K562 (cell line): ENCODE measurements around the gene DHX57. TPM values are rescaled to one million over a fixed set of nuclear protein-coding genes. Genes with fewer than 3 reads are reported as not detected.

Experiments
- ATAC-seq: fragments of 200-7000 bp; cut with Tn5 transposase; 3 replicates; pipeline ENCODE4 v1.9.1; 2020; ENCODE audit warnings: moderate library complexity
- BruUV-seq: library from RNA; stranded (reverse); fragments of 400-500 nt; replicated peaks from 2 replicates; lab custom pipeline; 2021; lab: Mats Ljungman, UMichigan
- CTCF ChIA-PET: fragments of 300-600 bp; formaldehyde crosslinking; extraction: SDS; loops from one replicate; lab custom pipeline; 2021; ENCODE audit warnings: low intra/inter-chr PET ratio; lab: Yijun Ruan, JAX
- POLR2A ChIA-PET: fragments of 300-600, 350-650 bp; sonication (Branson Sonifier 250); formaldehyde crosslinking; extraction: SDS; loops from one replicate; lab custom pipeline; 2021; ENCODE audit warnings: antibody characterized with exemption, inconsistent platforms; lab: Yijun Ruan, JAX
- DNase-seq, 4 experiments: peaks; one replicate each; pipeline versions ENCODE4 v3.0.0 to v3.0.0-alpha.2; 2011 to 2018; ENCODE audit warnings: low spot score in 3 of 4, mixed read lengths in 3 of 4; ENCODE audit errors: extremely low read depth in 1 of 4
- FAIRE-seq: peaks from 2 replicates; lab custom pipeline; 2011; peaks lifted over from hg19 to GRCh38; lab: Jason Lieb, UNC
- H2AFZ ChIP-seq: 2 replicates; pipeline ENCODE4 v1.6.0; 2011; ENCODE audit warnings: low read depth, low read length, control low read depth, inconsistent platforms
- H3K27ac ChIP-seq: fragments of 200-600 bp; 3 replicates; pipeline ENCODE4 v1.8.0; 2011; ENCODE audit warnings: low read depth, mild to moderate bottlenecking, control low read depth, inconsistent platforms, low read length, moderate library complexity, mixed read lengths; ENCODE audit errors: extremely low read depth
- H3K27me3 ChIP-seq, 2 experiments: fragments of 300-600 bp in 1 of 2; 2 replicates in 1 of 2; 3 replicates in 1 of 2; pipeline versions ENCODE4 v1.6.0 to v1.8.0; 2011; ENCODE audit warnings: inconsistent platforms in 2 of 2, low read length in 2 of 2, mild to moderate bottlenecking in 1 of 2, mixed read lengths in 1 of 2, moderate library complexity in 1 of 2; ENCODE audit not compliant: control insufficient read depth in 2 of 2, insufficient read depth in 2 of 2
- H3K36me3 ChIP-seq: fragments of 300-600 bp; 3 replicates; pipeline ENCODE4 v1.8.0; 2011; ENCODE audit warnings: mild to moderate bottlenecking, low read length, inconsistent platforms; ENCODE audit not compliant: control insufficient read depth, insufficient read depth
- H3K4me1 ChIP-seq, 2 experiments: fragments of 200-600 bp in 1 of 2; replicated peaks in 1 of 2; 2 replicates in 1 of 2; 3 replicates in 1 of 2; pipeline versions ENCODE4 v1.5.1 to v1.8.0; 2011; ENCODE audit warnings: inconsistent platforms in 2 of 2, low read length in 2 of 2, mild to moderate bottlenecking in 1 of 2, mixed read lengths in 1 of 2, moderate library complexity in 1 of 2; ENCODE audit not compliant: control insufficient read depth in 2 of 2, insufficient read depth in 2 of 2
- H3K4me2 ChIP-seq: 2 replicates; pipeline ENCODE4 v1.6.1; 2011; ENCODE audit warnings: low read length, control low read depth, inconsistent platforms, mixed read lengths; ENCODE audit not compliant: insufficient read depth
- H3K4me3 ChIP-seq: fragments of 200-600 bp; sonication (generic), shearing (Covaris generic); 2 replicates; pipeline ENCODE4 v1.5.1; 2016; ENCODE audit warnings: control low read depth, inconsistent platforms
- H3K79me2 ChIP-seq: fragments of 200-600 bp; 3 replicates; pipeline ENCODE4 v1.8.0; 2011; ENCODE audit warnings: low read length, inconsistent platforms; ENCODE audit not compliant: control insufficient read depth, insufficient read depth
- H3K9ac ChIP-seq, 2 experiments: 2 replicates each; pipeline versions ENCODE4 v1.6.0 to v1.6.1; 2011; ENCODE audit warnings: low read depth in 2 of 2, low read length in 2 of 2, control low read depth in 1 of 2, inconsistent platforms in 1 of 2, mild to moderate bottlenecking in 1 of 2, mixed read lengths in 1 of 2; ENCODE audit not compliant: insufficient read depth in 1 of 2
- H3K9me1 ChIP-seq: one replicate; pipeline ENCODE4 v1.6.0; 2011; ENCODE audit warnings: inconsistent platforms, mild to moderate bottlenecking, low read length, moderate library complexity; ENCODE audit not compliant: control insufficient read depth, insufficient read depth
- H3K9me3 ChIP-seq: replicated peaks from 2 replicates; pipeline ENCODE4 v1.5.1; 2011; ENCODE audit warnings: low read depth, low read length, inconsistent platforms; ENCODE audit not compliant: control insufficient read depth, insufficient read depth
- H4K20me1 ChIP-seq: replicated peaks from 2 replicates; pipeline ENCODE4 v1.6.1; 2011; ENCODE audit warnings: low read length, inconsistent platforms, mixed read lengths; ENCODE audit not compliant: control insufficient read depth, insufficient read depth
- ATF7 ChIP-seq: fragments of 450-650 bp; IDR thresholded peaks from 2 replicates; pipeline ENCODE4 v1.7.1; 2014; ENCODE audit warnings: mild to moderate bottlenecking, moderate library complexity
- CBFA2T2 ChIP-seq: fragments of 450-650 bp; conservative IDR thresholded peaks from 2 replicates; pipeline ENCODE4 v1.6.1; 2017; ENCODE audit warnings: mild to moderate bottlenecking
- CBFA2T3 ChIP-seq: fragments of 450-650 bp; IDR thresholded peaks from 2 replicates; pipeline ENCODE4 v1.6.1; 2017
- EZH2 ChIP-seq: IDR thresholded peaks from 2 replicates; pipeline ENCODE4 v1.6.1; 2012; ENCODE audit warnings: low read depth, mild to moderate bottlenecking, inconsistent platforms, low read length, borderline replicate concordance
- FOSL1 ChIP-seq: fragments of 200-800 bp; sonication (Bioruptor generic); conservative IDR thresholded peaks from 2 replicates; pipeline ENCODE4 v1.6.1; 2016; ENCODE audit warnings: missing genetic modification characterization, missing compliant biosample characterization
- JUND ChIP-seq, 2 experiments: IDR thresholded peaks; 2 replicates in 1 of 2; 3 replicates in 1 of 2; pipeline ENCODE4 v1.6.1; 2011; ENCODE audit warnings: borderline replicate concordance in 2 of 2, low read depth in 2 of 2, low read length in 2 of 2, improper control_type of control experiment in 1 of 2, missing biosample characterization in 1 of 2, missing genetic modification characterization in 1 of 2, missing genetic modification reagents in 1 of 2
- MEF2A ChIP-seq: IDR thresholded peaks from 2 replicates; pipeline ENCODE4 v1.6.1; 2011; ENCODE audit warnings: low read depth, mild to moderate bottlenecking, low read length, moderate library complexity; ENCODE audit not compliant: control insufficient read depth
- NR3C1 ChIP-seq: sonication (generic); formaldehyde crosslinking; IDR thresholded peaks from 2 replicates; pipeline ENCODE4 v1.8.1; 2022; ENCODE audit warnings: missing genetic modification reagents
- RCOR1 ChIP-seq, 2 experiments: IDR thresholded peaks; 2 replicates each; pipeline ENCODE4 v1.6.1; 2012; ENCODE audit warnings: low read depth in 2 of 2, low read length in 2 of 2, borderline replicate concordance in 1 of 2, improper control_type of control experiment in 1 of 2
- RNF219 ChIP-seq: fragments of 250-450 bp; sonication (Bioruptor Pico); IDR thresholded peaks from 2 replicates; pipeline ENCODE4 v1.5.0; 2022; ENCODE audit warnings: mild to moderate bottlenecking
- TAL1 ChIP-seq: fragments of 450-650 bp; IDR thresholded peaks from 2 replicates; pipeline ENCODE4 v1.6.1; 2016; ENCODE audit warnings: mild to moderate bottlenecking
- TCF3 ChIP-seq: sonication (generic); formaldehyde crosslinking; IDR thresholded peaks from 2 replicates; pipeline ENCODE4 v1.4.0; 2020; ENCODE audit warnings: mild to moderate bottlenecking, missing genetic modification reagents
- USF2 ChIP-seq: sonication (generic); formaldehyde crosslinking; IDR thresholded peaks from 2 replicates; pipeline ENCODE4 v1.5.0; 2020; ENCODE audit warnings: missing genetic modification reagents
- ZNF121 ChIP-seq: sonication (generic); formaldehyde crosslinking; conservative IDR thresholded peaks from 2 replicates; pipeline ENCODE4 v1.8.0; 2022; ENCODE audit warnings: missing genetic modification reagents
- ZNF384 ChIP-seq: IDR thresholded peaks from 2 replicates; pipeline ENCODE4 v1.6.1; 2012; ENCODE audit warnings: low read depth, low read length, improper control_type of control experiment
- ZNF512 ChIP-seq: IDR thresholded peaks from 2 replicates; pipeline ENCODE4 v1.6.1; 2016; ENCODE audit warnings: missing genetic modification characterization, missing compliant biosample characterization
- WGBS: fragments of 100-300 bp; shearing (Covaris generic); methylation state at CpG from one replicate; pipeline ENCODE4 v1.1.6; 2016; ENCODE audit warnings: low coverage, mixed read lengths; ENCODE audit not compliant: insufficient coverage; ENCODE audit errors: missing lambda C conversion rate; 5-methylcytosine and 5-hydroxymethylcytosine counted together
- in situ Hi-C: fragments of 300-500 bp; cut with MboI; formaldehyde crosslinking; loops from 4 replicates; pipeline ENCODE4 v1.15.0; 2018; ENCODE audit warnings: inconsistent platforms, mixed read lengths
- intact Hi-C: fragments of 100-400 bp; cut with micrococcal nuclease; formaldehyde crosslinking; loops from 2 replicates; pipeline ENCODE4 v1.14.2; 2022
- polyA plus RNA-seq, 8 experiments: library from polyadenylated mRNA; depleted of rRNA in 4 of 8; stranded (reverse) in 5 of 8; unstranded in 3 of 8; fragments of >200 nt; fragmentation: Nextera tagmentation in 2 of 8; fragmentation: Illumina TruSeq in 1 of 8; extraction: Ambion mirVana in 2 of 8; extraction: Trizol in 1 of 8; gene quantifications; 2 replicates each; pipeline versions ENCODE4 v1.2.1 to v1.2.3, GENCODE V29; 2011 to 2014; ENCODE audit warnings: inconsistent platforms in 1 of 8, missing spikeins in 1 of 8
- total RNA-seq, 7 experiments: library from RNA; depleted of rRNA in 6 of 7; stranded (reverse); fragments of >200 nt in 6 of 7; fragmentation: Illumina TruSeq in 2 of 7; extraction: Trizol in 2 of 7; gene quantifications; 2 replicates each; pipeline versions ENCODE4 v1.2.1 to v1.2.3, GENCODE V29; 2011 to 2021; ENCODE audit warnings: low replicate concordance in 1 of 7

The DHX57 gene
- total and polyA plus RNA-seq, 9 of the 15 experiments (the other 6 are each of a cell fraction or from before 2014, with no cell fraction given) = 7.4 to 23.6 (median 17.9) TPM

- TF ChIP-seq ZNF512 = no peak
Measured at GRCh38 chr2:38909872-38910271, 34.1 kb upstream of the DHX57 start (continued).

GRCh38 chr2:38907743-38908562 lies 32.2 kb upstream of the DHX57 start:
- no peak overlapping the region for H3K27ac ChIP-seq
- POLR2A ChIA-PET = interaction anchor here (1.2 to 1.5 kb wide), 2 partner anchors 13 to 28 kb away, joined by 3 to 5 read pairs; no protein-coding TSS in a partner anchor
- TF ChIP-seq ZNF121 (CRISPR knock-in tag) (peak; percentile 72), CBFA2T3 (peak; percentile 65), CBFA2T2 (peak; percentile 49), EZH2 (no peak), MEF2A (no peak), RNF219 (CRISPR knock-in tag) (no peak), FOSL1 (tag) (0 out of 2 replicates have a peak, but pooled peaks have one; percentile 43), USF2 (CRISPR knock-in tag) (no peak), JUND (IDR thresholded peaks at IDR 0.05; ENCODE audit: borderline replicate concordance, low read depth, low read length) (peak; percentile 16; the same call in 1 of the 2 replicates), JUND (tag; IDR thresholded peaks at IDR 0.05; ENCODE audit: borderline replicate concordance, low read depth, low read length) (no peak), ZNF384 (peak; percentile 60), NR3C1 (no peak), TCF3 (CRISPR knock-in tag) (peak; percentile 36; the same call in 1 of the 2 replicates), RCOR1 (IDR thresholded peaks at IDR 0.05; ENCODE audit: borderline replicate concordance in 1 of 2, low read depth in 2 of 2, low read length in 2 of 2) (peak in 1 of 2 experiments; percentile 55; a peak in 1 of 4 replicates), TAL1 (peak; percentile 48; the same call in 1 of the 2 replicates), ATF7 (no peak)

More at GRCh38 chr2:38907743-38908562, 32.2 kb upstream of the DHX57 start:
- CTCF ChIA-PET = no interaction called here
- Histone ChIP-seq H3K9ac (no peak overlapping the region), H3K4me1 (no peaks in the 10 kb centered on the region), H3K27me3 (no peaks in the 10 kb centered on the region; a peak in 1 of 5 replicates), H4K20me1 (no peaks in the 10 kb centered on the region), H3K9me3 (no peaks in the 10 kb centered on the region), H3K79me2 (no peaks in the 10 kb centered on the region), H3K9me1 (no peaks in the 10 kb centered on the region), H3K36me3 (no peaks in the 10 kb centered on the region), H2AFZ (no peak overlapping the region), H3K4me2 (no peak overlapping the region), H3K4me3 (no peak overlapping the region)
- intact Hi-C loops = no loop called here
- 4% methylated on average over 2 of the region's 2 CpGs for WGBS
- FAIRE-seq (no peak), DNase-seq (peak in 1 of 4 experiments; percentile 31), ATAC-seq (peak; percentile 50)
- in situ Hi-C loops = no loop called here
- no TSS peak for BruUV-seq
